AML-193 (cell line): ENCODE results near the gene HSD17B11.
"Not testable (repeated sequence)": the region's sequence is repeated elsewhere in the genome, so short reads cannot be mapped to it uniquely, and the experiment has no call there.

ENCODE experiments used
- DNase-seq, 2 experiments: peaks; one replicate each; lab custom pipeline; 2025; lab: John Stamatoyannopoulos, UW

HSD17B11 gene

DNA sequence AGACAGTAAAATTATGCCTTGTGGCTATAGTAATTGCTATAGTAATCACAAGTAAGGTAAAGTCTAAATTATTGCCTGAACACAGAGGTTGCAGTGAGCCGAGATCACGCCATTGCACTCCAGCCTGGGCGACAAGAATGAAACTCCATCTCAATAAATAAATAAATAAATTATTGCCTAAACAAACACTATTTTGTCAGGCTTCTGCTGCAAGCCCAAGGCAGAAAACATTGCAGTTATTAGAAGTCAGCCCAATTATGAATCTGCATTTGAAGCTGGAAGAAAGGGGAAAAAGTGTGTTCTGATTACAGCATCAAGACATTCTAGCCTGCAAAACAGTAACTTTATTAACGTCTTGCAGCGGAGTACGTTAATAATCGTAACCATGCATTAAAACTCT lies 85.4 kb downstream of the HSD17B11 start:
- no peak for DNase-seq

DNA sequence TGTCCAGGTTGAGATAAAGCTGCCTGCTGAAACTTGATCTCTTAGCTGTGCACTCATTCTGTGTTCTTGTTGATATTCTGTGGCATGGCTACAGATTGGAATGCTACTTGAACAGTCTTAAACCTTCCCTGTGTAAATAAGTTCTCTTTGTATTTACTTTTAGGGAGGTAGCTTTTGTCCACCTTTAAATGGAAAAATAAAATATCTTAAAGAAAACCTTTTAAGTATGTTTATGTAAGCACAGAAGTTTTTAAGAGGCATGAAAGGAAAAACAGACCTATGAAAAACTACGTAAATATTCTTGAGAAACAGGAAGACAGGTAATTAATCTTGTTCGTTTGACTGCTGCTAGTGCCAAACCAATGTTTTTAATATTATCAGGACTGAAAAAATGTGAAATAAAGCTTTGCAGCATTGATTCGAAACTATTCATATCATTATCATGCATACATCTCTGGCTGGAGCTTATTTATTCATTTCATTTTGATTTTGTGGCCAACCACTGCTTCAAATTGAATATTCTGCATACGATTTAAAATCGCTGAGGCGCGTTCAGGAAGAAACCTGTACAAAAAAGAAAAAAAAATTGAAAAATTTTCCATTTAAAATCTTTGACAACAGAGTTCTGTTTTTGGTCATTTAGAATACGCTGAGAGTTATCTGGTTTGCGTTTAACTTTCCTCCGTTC lies 86.1 kb downstream of the HSD17B11 start:
- DNase-seq, result no peak

DNA sequence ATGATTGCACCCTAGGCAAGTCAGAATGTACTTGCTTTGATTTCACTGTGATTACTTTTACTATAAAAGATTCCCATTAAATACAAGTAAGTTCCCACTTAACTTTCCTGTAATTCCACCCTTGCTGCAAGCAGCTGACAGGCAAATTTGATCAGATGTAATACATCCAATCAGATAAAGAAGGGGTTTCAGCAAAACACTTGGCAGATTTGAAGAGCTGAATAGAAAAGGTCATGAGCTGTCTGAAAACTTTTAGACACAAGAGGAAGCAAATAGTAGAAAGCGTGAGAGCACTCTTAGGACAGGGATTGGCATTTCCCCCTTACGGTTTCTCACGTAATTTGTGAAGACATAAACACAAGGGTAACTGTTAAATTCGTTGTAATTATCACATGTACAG lies 91.1 kb downstream of the HSD17B11 start:
- no peak for DNase-seq

DNA sequence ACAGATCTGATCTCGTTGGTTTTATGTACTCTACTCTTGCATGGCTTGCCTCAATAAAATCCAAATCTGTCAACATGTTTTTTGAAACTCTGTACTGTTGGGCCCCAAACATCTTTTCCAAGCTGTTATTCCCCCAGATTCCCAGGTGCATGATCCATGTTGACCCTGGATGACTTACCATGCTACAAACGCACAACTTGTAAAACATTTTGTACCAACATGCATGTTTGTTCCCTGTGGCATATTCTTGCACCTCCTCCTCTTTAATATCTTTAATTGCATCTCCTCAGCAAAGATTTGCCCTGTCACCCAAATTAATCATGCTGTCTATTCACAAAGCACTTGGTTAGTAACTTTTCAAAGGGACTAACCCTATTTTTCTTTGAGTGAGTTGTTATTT lies 92.6 kb downstream of the HSD17B11 start:
- DNase-seq, result no peak

DNA sequence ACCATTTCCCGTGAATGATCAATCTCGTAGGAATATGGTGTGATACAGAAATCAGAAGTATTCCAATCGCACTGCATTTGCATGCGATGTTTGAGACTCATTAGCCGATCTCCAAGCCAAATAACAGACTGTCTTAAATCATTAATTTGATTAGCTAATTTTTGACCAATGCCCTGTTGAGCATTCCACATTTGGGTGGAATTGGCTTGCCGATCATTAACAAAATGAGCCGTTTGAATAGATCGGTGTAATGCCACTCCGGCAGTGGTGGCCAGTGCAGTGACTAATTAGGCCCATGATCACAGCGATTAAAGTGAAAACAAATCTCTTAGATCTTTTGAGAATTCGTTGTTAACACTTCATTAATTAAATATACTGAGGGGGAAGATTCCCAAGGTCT lies 96.1 kb downstream of the HSD17B11 start:
- not testable (repeated sequence) for DNase-seq

DNA sequence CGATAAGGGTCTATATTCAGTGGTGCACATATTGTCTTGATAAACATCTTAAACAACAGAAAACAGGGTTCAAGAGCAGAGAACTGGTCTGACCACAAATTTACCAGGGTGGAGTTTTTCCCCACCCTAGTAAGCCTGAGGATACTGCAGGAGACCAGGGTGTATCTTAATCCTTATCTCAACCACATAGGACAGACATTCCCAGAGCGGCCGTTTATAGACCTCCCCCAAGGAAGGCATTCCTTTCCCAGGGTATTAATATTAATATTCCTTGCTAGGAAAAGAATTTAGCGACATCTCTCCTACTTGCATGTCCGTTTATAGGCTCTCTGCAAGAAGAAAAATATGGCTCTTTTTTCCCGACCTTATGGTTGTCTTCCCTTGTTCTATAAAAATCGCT lies 97.1 kb downstream of the HSD17B11 start:
- not testable (repeated sequence) for DNase-seq

DNA sequence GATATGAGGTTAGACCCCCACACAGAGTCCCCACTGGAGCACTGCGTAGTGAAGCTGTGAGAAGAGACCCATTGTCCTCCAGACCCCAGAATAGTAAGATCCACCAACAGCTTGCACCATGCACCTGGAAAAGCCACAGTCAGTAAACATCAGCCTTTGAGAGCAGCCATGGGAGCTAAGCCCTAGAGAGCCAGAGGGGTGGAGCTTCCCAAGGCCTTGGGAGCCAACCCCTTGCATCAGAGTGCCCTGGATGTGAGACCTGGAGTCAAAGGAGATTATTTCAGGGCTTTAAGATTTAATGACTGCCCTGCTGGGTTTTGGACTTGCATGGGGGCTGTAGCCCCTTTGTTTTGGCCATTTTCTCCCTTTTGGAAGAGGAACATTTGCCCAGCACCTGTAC lies 104.0 kb downstream of the HSD17B11 start:
- DNase-seq, result no peak
